ENCODE results near the gene FAM72B.
"Not testable (repeated sequence)": the region's sequence is repeated elsewhere in the genome, so short reads cannot be mapped to it uniquely, and the experiment has no call there.

- TF ChIP-seq CTCF (optimal IDR thresholded peaks at IDR 0.05 in 1 of 3, IDR thresholded peaks at IDR 0.05 in 1 of 3, conservative IDR thresholded peaks at IDR 0.05 in 1 of 3; ENCODE audit: extremely low read depth in 1 of 3, insufficient read depth in 2 of 3, low read length in 3 of 3); EZH2 (IDR thresholded peaks at IDR 0.05; ENCODE audit: low read length): not testable (repeated sequence)
These were observed 3.8 kb upstream of the FAM72B start for GRCh38 chr1:121187914-121188313.

All from keratinocyte (primary cell).